Osteocyte (in vitro differentiated cells): ENCODE data around the gene CREB3L1. TPM values are rescaled to one million over a fixed set of nuclear protein-coding genes. Genes with fewer than 3 reads are reported as not detected.

Experiments
- DNase-seq: peaks from one replicate; pipeline ENCODE4 v3.0.0; 2021; ENCODE audit warnings: mixed read lengths; ENCODE audit not compliant: unreplicated experiment; ENCODE audit errors: extremely low spot score
- H3K27ac Mint-ChIP-seq: one replicate; pipeline ENCODE4 v1.8.0; 2021; ENCODE audit warnings: mild to moderate bottlenecking, mixed read lengths; ENCODE audit not compliant: unreplicated experiment
- H3K27me3 Mint-ChIP-seq: one replicate; pipeline ENCODE4 v1.8.0; 2021; ENCODE audit warnings: mixed read lengths; ENCODE audit not compliant: unreplicated experiment
- H3K36me3 Mint-ChIP-seq: one replicate; pipeline ENCODE4 v1.8.0; 2021; ENCODE audit warnings: mixed read lengths; ENCODE audit not compliant: unreplicated experiment
- H3K4me1 Mint-ChIP-seq: one replicate; pipeline ENCODE4 v1.8.0; 2021; ENCODE audit warnings: mixed read lengths; ENCODE audit not compliant: unreplicated experiment
- H3K4me3 Mint-ChIP-seq: one replicate; pipeline ENCODE4 v1.8.0; 2021; ENCODE audit warnings: mild to moderate bottlenecking, moderate library complexity, mixed read lengths; ENCODE audit not compliant: unreplicated experiment
- H3K9me3 Mint-ChIP-seq: one replicate; pipeline ENCODE4 v1.8.0; 2021; ENCODE audit warnings: mixed read lengths; ENCODE audit not compliant: unreplicated experiment
- CTCF ChIP-seq: fragments of 200-600 bp; sonication (generic); IDR thresholded peaks from 2 replicates; pipeline ENCODE4 v1.5.0; 2021; ENCODE audit warnings: antibody characterized with exemption, mild to moderate bottlenecking, moderate library complexity
- total RNA-seq: library from RNA; stranded (reverse); gene quantifications from 2 replicates; pipeline ENCODE4 v1.2.1, GENCODE V29; 2021

The CREB3L1 gene
- total RNA-seq, 1 donor from 2014 or later: 77.0 TPM

DNA sequence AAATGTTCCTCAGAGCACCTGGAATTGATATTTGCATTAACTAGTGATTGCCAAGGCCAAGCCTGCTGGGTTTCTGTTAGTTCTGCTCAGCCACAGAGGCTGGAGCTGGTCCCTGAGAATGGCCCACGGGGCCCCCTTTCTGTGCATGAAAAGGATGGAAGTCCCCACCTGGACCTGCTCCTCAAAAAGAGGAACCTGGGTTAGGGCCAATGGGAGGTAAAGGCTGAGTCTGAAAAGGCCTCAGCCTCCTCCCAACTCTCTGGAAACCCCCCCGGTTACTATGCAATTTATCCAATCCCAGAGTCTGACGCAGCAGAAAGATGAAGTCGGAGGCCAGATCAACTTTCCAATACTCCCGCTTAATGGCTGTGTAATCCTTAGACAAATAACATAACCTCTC is 6.8 kb upstream of the CREB3L1 start:
- Mint-ChIP-seq H3K9me3 (no peaks in the 10 kb centered on the region), H3K27me3 (peaks cover 2% of the 10 kb centered on the region), H3K36me3 (no peaks in the 10 kb centered on the region), H3K27ac (no peak overlapping the region), H3K4me1 (peaks cover 45% of the 10 kb centered on the region), H3K4me3 (no peak overlapping the region)
- no peak for DNase-seq
- no peak for TF ChIP-seq CTCF

DNA sequence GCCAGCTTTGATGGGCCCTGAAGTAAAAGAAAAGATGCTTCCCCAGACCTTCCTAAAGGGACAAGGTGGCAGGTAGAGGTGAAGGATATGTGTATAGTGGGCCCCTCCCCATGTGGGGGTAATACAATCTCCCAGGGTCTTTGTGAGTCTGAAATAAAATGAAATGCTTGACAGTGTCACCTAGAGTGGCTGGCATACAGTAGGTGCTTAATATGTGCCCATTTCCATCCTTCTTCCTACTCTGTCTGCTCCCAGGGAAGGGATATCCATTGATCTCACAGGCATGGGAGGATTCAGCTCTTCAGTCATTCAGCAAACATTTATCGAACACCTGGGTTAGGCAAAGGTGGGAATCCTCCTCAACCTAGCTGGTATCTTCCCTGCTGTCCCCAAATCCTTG is 6.1 kb upstream of the CREB3L1 start:
- Mint-ChIP-seq H3K9me3 (no peaks in the 10 kb centered on the region), H3K4me1 (peaks cover 49% of the 10 kb centered on the region), H3K4me3 (no peak overlapping the region), H3K27ac (no peak overlapping the region), H3K27me3 (peaks cover 2% of the 10 kb centered on the region), H3K36me3 (no peaks in the 10 kb centered on the region)
- TF ChIP-seq CTCF: no peak
- no peak for DNase-seq

DNA sequence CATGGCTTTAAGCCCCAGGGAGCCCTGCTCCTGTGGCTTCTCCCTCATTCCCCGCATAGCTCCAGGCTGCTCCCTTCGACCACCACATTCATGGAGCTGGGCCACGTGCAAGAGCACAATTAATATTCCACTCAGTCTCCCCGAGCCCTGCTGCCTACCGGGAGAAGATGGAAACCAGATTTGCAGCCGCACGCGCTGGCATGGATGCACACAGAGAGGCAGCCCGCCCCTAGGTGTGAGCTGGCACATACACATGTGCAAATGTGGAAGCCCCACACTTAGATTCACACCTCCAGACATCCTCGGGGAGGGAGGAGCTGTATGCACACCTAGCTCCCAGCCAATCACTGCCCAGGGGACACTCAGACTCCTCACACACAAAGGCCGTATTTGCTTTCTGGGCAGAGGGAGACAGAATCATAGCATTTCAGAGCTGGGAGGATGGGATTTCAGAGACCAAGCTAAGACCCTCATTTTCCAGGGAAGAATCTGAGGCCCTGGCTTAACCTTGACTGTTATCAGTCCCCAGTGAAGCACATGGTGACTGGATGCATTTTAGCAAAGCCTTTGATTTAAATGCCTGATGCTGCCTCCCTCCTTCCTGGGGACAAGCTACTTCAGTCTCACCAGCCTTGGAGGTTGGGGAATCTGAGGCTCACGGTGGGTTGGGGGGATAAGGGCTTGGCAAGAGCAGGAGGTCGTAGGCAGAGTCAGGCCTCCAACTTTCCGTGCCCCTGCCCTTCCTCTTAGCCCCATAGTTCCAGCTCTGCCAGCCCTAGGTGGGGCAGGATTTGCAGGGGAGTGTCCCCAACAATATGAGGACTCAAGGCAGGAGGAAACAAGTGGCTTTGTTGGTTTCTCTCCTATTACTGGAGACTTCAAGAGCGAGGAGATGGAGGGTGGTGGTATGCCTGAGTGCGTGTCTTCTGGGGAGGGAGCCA is 5.3 kb upstream of the CREB3L1 start:
- Mint-ChIP-seq H3K4me1 (peaks cover 50% of the 10 kb centered on the region), H3K27ac (peak overlapping the region; percentile 92), H3K4me3 (peak overlapping the region; percentile 17), H3K27me3 (peaks cover 2% of the 10 kb centered on the region), H3K9me3 (no peaks in the 10 kb centered on the region), H3K36me3 (no peaks in the 10 kb centered on the region)
- no peak for DNase-seq
- no peak for TF ChIP-seq CTCF

GRCh38 chr11:46272816-46273427 is 4.5 kb upstream of the CREB3L1 start:
- Mint-ChIP-seq H3K9me3 (no peaks in the 10 kb centered on the region), H3K4me1 (peaks cover 53% of the 10 kb centered on the region), H3K4me3 (peak overlapping the region; percentile 17), H3K36me3 (no peaks in the 10 kb centered on the region), H3K27ac (peak overlapping the region; percentile 92), H3K27me3 (peaks cover under 1% of the 10 kb centered on the region)
- TF ChIP-seq CTCF: no peak
- no peak for DNase-seq
